HG03442 (cell line): Measurements from ENCODE around the gene PROSER3.
"Not testable (repeated sequence)": the region's sequence is repeated elsewhere in the genome, so short reads cannot be mapped to it uniquely, and the experiment has no call there.

Experiments
- ATAC-seq: cut with Tn5 transposase; IDR thresholded peaks from one replicate; pipeline ENCODE4 v1.9.1; 2021; ENCODE audit warnings: mild to moderate bottlenecking, moderate library complexity; ENCODE audit not compliant: unreplicated experiment

PROSER3 gene

DNA sequence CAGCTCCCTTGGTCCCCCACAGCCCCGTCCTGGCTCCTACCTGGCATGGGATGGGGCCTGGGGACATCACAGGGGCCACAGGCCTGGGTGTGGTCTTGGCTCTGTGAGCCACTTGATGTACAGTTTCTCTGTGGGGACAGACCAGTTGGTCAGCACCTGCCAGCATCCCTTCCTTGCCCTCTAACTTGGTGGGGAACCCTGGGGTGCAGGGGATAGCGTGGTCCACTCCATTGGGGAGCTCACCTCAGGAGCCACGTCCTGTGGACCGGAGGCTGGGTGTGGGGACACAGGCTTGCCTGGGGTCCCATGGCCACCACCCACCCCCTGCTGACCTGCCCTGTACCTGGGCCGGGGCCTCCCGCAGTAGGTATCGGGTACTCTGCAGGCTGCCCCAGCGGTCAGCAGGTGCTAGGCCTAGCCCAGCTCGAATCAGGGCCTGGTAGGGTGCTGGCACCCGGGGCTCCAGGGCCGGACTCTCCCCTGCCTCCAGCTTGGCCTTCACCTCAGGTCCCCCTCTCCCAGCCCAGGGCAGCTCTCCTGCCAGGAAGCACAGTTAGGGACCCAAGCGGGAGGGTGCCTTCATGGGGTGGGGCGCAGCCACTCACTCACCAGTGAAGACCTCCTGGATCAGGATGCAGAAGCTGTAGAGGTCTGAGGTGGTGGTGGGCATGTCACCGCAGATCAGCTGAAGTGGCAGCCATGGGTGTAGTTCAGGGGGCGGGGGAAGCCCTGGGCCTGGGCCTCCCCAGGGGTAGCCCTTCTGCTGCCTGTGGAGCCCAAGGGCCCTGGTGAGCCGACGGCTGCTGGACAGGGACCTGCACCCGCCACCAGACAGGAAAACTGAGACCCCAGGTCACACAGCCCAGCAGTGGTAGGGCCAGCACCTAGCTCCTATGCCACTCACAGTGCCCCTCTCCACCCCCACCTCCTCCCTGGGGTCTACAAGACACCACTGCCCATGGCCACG lies 32.3 kb downstream of the PROSER3 start:
- ATAC-seq, result no peak

GRCh38 chr19:35790981-35791813 lies 33.2 kb downstream of the PROSER3 start:
- ATAC-seq, result no peak

GRCh38 chr19:35791814-35792279 lies 33.9 kb downstream of the PROSER3 start:
- ATAC-seq, result no peak

DNA sequence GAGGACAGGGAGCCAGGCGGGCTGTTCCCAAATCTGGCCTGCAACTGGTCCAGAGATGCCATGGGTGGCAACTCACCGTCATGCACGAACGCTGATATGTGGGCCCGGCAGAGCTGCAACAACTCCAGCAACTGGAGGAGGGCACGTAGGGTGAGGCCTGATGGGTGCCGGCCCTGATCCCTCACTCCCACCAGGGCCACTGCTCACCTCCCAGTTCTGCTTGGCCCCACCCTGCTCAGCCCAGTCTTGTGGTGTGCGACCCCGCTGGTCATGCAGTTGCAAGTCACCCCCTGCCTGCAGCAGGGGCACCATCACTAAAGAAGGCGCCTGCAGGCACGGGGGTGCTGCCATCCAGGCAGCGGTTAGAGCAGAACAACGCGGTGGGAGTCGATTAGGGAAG lies 34.3 kb downstream of the PROSER3 start:
- ATAC-seq, result no peak

GRCh38 chr19:35792888-35793287 lies 34.9 kb downstream of the PROSER3 start:
- ATAC-seq, result no peak

- no peak for ATAC-seq
Measured at GRCh38 chr19:35793381-35794165, 35.6 kb downstream of the PROSER3 start.

GRCh38 chr19:35795564-35795963 lies 37.6 kb downstream of the PROSER3 start:
- ATAC-seq, result not testable (repeated sequence)

DNA sequence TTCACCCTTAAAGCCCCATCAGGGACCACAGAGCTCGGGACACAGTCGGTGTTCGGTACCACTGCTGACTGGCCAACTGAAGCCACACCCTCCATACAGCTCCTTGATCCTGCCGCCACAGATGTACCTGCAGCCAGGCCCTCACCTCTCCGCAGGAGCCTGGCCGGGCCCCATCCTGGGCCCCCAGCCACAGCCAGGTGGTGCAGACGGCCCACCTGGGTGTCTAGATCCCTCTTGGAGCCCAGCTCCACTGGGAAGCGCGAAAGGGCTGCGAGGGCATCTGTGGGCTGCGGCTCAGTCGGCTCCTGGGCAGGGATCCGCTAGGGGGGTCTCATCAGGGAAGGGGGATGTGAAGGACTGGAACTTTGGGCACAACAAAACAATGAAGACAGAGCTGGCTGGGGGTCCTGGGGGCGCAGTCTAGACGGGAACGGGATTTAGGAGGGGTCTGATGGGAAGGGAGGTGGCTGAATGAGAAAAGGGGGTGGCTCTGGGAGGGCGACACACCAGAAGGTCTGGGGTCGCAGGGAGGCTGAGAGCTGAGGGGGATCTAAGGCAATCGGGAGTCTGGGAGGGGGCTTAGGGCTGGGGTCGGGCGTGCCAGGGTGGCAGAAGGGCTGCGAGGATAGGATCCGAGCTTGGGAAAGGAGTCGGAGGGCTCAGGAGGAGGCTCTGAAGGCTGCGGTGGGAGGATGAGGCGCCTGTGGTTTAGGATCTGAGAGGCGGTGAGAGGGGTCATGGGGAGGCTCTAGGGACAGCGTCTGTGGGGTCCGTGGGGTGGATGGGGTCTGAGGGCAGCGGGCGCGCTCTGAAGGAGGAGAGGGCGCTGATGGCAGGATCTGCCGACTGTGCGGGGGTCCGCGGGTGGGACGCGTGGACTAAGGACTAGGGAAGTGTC lies 38.9 kb downstream of the PROSER3 start:
- ATAC-seq, result no peak

- ATAC-seq, result no peak
Measured at GRCh38 chr19:35797663-35798062, 39.7 kb downstream of the PROSER3 start.

DNA sequence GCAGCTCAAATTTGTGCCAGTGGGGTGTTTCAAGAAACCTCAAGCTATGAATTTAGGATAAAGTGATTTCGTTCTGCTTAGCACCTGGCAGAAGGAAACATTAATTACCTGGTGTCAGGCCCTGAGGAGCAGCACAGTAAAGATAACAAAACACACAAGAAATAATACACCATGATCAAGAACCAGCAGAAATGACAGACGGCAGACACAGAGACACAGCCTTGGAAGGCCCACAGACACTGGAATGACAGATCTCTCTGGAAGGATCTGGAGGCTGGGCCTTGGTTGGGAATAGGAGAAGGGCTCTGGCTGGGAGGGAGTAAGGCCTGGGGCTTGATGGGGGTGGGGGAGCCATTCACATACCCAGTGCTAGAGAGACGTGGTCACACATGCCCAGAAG lies 43.9 kb downstream of the PROSER3 start:
- ATAC-seq, result no peak

DNA sequence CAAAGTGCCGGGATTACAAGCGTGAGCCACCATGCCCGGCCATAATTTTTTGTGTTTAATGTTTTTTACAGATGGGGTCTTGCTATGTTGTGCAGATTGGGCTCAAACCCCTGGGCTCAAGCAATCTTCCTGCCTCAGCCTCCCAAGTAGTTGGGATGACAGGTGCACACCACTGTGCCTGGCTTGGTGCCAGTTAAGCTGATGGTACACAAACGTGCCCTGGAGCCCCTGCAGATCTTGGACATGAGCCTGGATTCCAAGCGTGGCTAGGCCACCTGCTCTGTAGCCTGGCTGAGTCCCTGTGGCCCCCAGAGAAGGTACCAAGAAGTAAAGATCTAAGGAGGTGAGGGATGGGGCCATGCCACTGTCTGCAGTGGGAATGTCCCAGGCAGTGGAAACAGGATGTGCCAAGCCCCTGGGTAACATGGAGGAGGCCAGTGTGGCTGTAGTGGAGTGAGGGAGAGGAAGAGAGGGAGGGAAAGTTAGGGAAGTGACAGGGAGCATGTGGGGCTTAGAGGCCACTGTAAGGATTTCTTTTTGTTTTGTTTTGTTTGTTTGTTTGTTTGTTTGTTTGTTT lies 47.6 kb downstream of the PROSER3 start:
- ATAC-seq, result no peak

GRCh38 chr19:35806597-35806996 lies 48.6 kb downstream of the PROSER3 start:
- no peak for ATAC-seq

DNA sequence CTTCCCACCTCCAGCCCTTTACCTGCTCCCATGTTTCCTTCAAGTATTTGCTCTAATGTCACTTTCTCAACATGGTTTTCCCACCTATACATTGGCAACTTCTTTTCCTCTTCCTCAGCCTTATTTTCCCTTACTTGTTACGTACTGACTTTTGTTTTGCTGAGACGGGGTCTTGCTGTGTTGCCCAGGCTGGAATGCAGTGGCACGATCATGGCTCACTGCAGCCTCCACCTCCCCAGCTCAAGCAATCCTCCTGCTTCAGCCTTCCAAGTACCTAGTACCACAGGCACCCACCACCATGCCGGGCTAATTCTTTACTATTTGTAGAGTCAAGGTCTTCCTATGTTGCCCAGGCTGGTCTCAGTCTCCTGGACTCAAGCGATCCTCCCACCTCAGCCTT lies 49.7 kb downstream of the PROSER3 start:
- no peak for ATAC-seq

DNA sequence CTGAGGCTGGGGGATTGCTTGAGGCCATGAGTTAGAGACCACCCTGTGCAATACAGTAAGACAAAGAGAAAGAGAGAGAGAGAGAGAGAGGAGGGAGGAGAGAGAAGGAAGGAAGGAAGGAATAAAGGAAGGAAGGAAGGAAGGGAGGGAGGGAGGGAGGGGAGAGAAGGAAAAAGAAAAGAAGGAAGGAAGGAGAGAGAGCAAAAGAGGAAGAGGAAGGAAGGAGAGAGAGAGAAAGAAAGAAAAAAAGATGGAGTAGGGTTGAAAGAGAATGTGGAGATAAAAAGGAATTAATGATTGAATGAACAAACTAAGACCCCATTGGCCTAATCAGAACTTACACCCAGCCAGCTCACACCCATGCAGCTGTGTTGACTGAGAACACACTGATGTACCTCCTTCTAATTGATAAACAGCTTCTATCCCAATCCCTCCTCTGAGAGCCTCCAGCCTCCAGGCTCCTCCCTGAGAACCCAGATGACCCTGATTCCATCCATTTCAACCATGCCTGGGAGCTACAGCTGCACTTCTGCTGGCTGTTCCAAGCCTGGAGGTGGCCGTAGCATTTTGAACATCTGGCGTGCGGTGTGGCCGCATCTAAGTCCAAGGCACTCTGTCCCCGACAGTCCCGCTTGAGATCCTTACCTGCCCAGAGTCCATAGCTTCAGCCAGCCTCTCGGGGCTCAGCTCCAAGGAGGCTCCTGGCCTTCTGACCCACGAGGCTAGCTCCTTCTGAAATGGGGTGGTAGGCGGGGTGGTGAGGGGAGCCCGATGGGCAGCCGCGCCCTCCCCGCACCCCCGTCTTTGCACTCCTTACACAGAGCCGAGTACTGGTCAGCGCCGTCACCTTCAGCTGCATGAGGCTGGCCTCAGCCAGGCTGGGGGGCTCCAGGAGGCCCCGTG lies 53.6 kb downstream of the PROSER3 start:
- ATAC-seq, result no peak

DNA sequence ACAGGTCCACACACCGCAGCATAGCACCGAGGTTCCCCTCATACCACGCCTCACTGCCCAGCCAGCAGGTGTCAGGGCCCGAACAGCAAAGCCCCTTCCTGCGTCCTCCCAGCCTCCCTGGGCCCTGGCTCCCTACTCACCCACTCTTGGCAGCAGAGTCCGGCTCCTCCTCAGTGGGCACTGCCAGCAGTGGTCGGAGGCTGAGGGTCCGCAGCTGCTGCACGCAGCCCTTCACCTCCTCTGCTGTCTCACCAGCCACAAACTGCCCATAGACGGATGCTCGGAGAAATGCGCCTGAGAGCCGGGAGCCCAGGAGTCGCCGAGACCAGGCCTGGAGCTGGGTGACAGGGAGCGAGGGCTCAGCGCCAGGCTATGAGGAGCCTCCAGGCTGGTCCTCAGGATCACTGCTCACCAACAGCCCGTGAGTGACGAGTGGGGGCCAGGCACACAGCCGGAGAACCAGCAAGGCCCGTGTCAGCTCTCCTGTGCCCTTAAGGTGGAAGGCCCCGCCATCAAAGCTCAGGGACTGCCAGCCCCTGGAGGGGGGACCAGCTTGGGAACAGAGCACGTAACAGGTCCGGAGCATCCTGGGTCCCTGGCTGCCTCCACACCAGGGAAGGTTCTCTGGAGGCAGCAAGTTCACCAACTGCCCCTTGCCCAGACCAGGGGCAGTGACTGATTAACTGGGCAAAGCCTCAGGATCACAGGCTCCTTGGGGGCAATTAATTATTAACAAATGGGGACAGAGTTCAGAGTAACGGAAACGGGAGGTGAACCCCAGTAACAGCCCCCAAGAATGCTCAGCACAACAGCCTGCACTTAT lies 54.5 kb downstream of the PROSER3 start, which contains the start of gene PRODH2:
Gene PRODH2, minus strand, starts transcription at position 626 of the 823 bp plus-strand sequence. Its CDS starts 40 bp downstream, at position 586.
- ATAC-seq, result no peak

DNA sequence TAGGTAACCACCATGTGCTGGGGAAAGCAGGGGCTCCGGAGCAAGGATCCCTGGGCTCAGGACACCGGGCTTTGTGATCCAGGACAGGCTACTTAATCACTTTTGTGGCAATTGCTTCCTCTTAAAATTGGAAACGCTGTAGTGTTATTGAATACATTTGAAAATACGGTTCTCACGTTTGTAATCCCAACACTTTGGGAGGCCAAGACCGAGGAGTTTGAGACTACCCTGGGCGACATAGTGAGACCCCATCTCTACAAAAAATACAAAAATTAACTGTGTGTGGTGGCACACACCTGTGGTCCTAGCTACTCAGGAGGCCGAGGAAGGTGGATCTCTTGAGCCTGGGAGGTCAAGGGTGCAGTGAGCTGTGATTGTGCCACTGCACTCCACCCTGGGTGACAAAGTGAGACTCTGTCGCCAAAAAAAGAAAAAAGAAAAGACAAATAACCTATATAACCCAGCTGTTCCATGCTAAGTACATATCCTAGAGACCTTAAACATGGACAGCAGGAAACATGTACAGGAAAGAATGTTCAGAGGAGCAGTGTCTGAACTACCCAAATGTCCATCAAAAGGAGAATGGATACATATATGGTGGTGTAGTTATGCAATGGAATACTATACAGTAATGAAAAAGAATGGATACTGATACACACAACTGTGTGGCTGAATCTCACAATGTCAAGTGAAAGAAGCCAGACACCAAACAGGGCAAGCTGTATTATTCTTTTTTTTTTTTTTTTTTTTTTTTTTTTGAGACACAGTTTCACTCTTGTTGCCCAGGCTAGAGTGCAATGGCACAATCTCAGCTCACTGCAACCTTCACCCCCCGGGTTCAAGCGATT lies 55.3 kb downstream of the PROSER3 start:
- no peak for ATAC-seq

- no peak for ATAC-seq
Measured at GRCh38 chr19:35816262-35816661, 58.3 kb downstream of the PROSER3 start.
